ENCODE data around the gene PRELID1.
"Not testable (repeated sequence)": the region's sequence is repeated elsewhere in the genome, so short reads cannot be mapped to it uniquely, and the experiment has no call there.

PRELID1 gene

GRCh38 chr5:177304392-177305119 lies 957 bp downstream of the PRELID1 start:
- no peaks in the 10 kb centered on the region for H3K27me3 Mint-ChIP-seq (ENCODE audit: low read depth)
- H3K9me3 Mint-ChIP-seq, result no peaks in the 10 kb centered on the region
- H3K36me3 Mint-ChIP-seq (ENCODE audit: low read depth), result peaks cover 45% of the 10 kb centered on the region
- peak overlapping the region; percentile 92 for H3K4me3 Mint-ChIP-seq
- peaks cover 62% of the 10 kb centered on the region for H3K4me1 Mint-ChIP-seq (ENCODE audit: low read depth)
- H3K27ac Mint-ChIP-seq, result peak overlapping the region; percentile 87

- Mint-ChIP-seq H3K4me3 (peak overlapping the region; percentile 48), H3K36me3 (ENCODE audit: low read depth) (peaks cover 42% of the 10 kb centered on the region), H3K4me1 (ENCODE audit: low read depth) (peaks cover 59% of the 10 kb centered on the region), H3K27ac (peak overlapping the region; percentile 45)
- H3K9me3 Mint-ChIP-seq; H3K27me3 Mint-ChIP-seq (ENCODE audit: low read depth): not testable (repeated sequence)
Observed at GRCh38 chr5:177306103-177306640, 2.6 kb downstream of the PRELID1 start.

GRCh38 chr5:177306674-177307543 lies 3.3 kb downstream of the PRELID1 start:
- Mint-ChIP-seq H3K36me3 (ENCODE audit: low read depth) (peaks cover 42% of the 10 kb centered on the region), H3K4me1 (ENCODE audit: low read depth) (peaks cover 54% of the 10 kb centered on the region), H3K4me3 (peak overlapping the region; percentile 25), H3K27ac (no peak overlapping the region), H3K9me3 (no peaks in the 10 kb centered on the region), H3K27me3 (ENCODE audit: low read depth) (no peaks in the 10 kb centered on the region)

GRCh38 chr5:177307544-177308363 lies 4.2 kb downstream of the PRELID1 start:
- H3K4me1 Mint-ChIP-seq (ENCODE audit: low read depth), result peaks cover 50% of the 10 kb centered on the region
- no peaks in the 10 kb centered on the region for H3K27me3 Mint-ChIP-seq (ENCODE audit: low read depth)
- H3K27ac Mint-ChIP-seq, result no peak overlapping the region
- H3K9me3 Mint-ChIP-seq, result no peaks in the 10 kb centered on the region
- H3K4me3 Mint-ChIP-seq, result no peak overlapping the region
- peaks cover 42% of the 10 kb centered on the region for H3K36me3 Mint-ChIP-seq (ENCODE audit: low read depth)

GRCh38 chr5:177308740-177309139 lies 5.1 kb downstream of the PRELID1 start:
- Mint-ChIP-seq H3K27me3 (ENCODE audit: low read depth) (no peaks in the 10 kb centered on the region), H3K27ac (no peak overlapping the region), H3K36me3 (ENCODE audit: low read depth) (peaks cover 38% of the 10 kb centered on the region), H3K4me1 (ENCODE audit: low read depth) (peaks cover 56% of the 10 kb centered on the region), H3K9me3 (no peaks in the 10 kb centered on the region), H3K4me3 (peak overlapping the region; percentile 18)

GRCh38 chr5:177309351-177310191 lies 6.0 kb downstream of the PRELID1 start:
- H3K9me3 Mint-ChIP-seq, result no peaks in the 10 kb centered on the region
- peak overlapping the region; percentile 75 for H3K4me3 Mint-ChIP-seq
- peaks cover 57% of the 10 kb centered on the region for H3K4me1 Mint-ChIP-seq (ENCODE audit: low read depth)
- no peaks in the 10 kb centered on the region for H3K27me3 Mint-ChIP-seq (ENCODE audit: low read depth)
- peaks cover 33% of the 10 kb centered on the region for H3K36me3 Mint-ChIP-seq (ENCODE audit: low read depth)
- peak overlapping the region; percentile 27 for H3K27ac Mint-ChIP-seq

- H3K4me3 Mint-ChIP-seq, result peak overlapping the region; percentile 90
- peaks cover 50% of the 10 kb centered on the region for H3K4me1 Mint-ChIP-seq (ENCODE audit: low read depth)
- no peaks in the 10 kb centered on the region for H3K27me3 Mint-ChIP-seq (ENCODE audit: low read depth)
- peaks cover 25% of the 10 kb centered on the region for H3K36me3 Mint-ChIP-seq (ENCODE audit: low read depth)
- H3K27ac Mint-ChIP-seq, result no peak overlapping the region
- no peaks in the 10 kb centered on the region for H3K9me3 Mint-ChIP-seq
Observed at GRCh38 chr5:177310332-177310731, 6.7 kb downstream of the PRELID1 start.

- H3K4me1 Mint-ChIP-seq (ENCODE audit: low read depth), result peaks cover 44% of the 10 kb centered on the region
- H3K27ac Mint-ChIP-seq, result peak overlapping the region; percentile 95
- no peaks in the 10 kb centered on the region for H3K27me3 Mint-ChIP-seq (ENCODE audit: low read depth)
- peak overlapping the region; percentile 90 for H3K4me3 Mint-ChIP-seq
- peaks cover 21% of the 10 kb centered on the region for H3K36me3 Mint-ChIP-seq (ENCODE audit: low read depth)
- H3K9me3 Mint-ChIP-seq, result no peaks in the 10 kb centered on the region
Observed at GRCh38 chr5:177310757-177311391, 7.3 kb downstream of the PRELID1 start.

- H3K27me3 Mint-ChIP-seq (ENCODE audit: low read depth), result no peaks in the 10 kb centered on the region
- peaks cover 43% of the 10 kb centered on the region for H3K4me1 Mint-ChIP-seq (ENCODE audit: low read depth)
- H3K36me3 Mint-ChIP-seq (ENCODE audit: low read depth), result peaks cover 17% of the 10 kb centered on the region
Observed at GRCh38 chr5:177311392-177311722, 7.8 kb downstream of the PRELID1 start.

GRCh38 chr5:177311723-177312648 lies 8.4 kb downstream of the PRELID1 start, which contains the start of gene MXD3:
TSS of gene MXD3 (minus strand) at chr5:177311898. CDS start at chr5:177311830, 68 bp downstream.
- peak within 1 kb of the TSS; percentile 95 for H3K27ac Mint-ChIP-seq
- H3K4me1 Mint-ChIP-seq (ENCODE audit: low read depth), result peaks cover 37% of the 10 kb centered on the region
- no peaks in the 10 kb centered on the region for H3K9me3 Mint-ChIP-seq
- H3K4me3 Mint-ChIP-seq, result peak within 1 kb of the TSS; percentile 90
- no peaks in the 10 kb centered on the region for H3K27me3 Mint-ChIP-seq (ENCODE audit: low read depth)
- peaks cover 11% of the 10 kb centered on the region for H3K36me3 Mint-ChIP-seq (ENCODE audit: low read depth)

More at GRCh38 chr5:177311392-177311722, 7.8 kb downstream of the PRELID1 start:
- Mint-ChIP-seq H3K27ac (no peak overlapping the region), H3K4me3 (peak overlapping the region; percentile 87), H3K9me3 (no peaks in the 10 kb centered on the region)

- Mint-ChIP-seq H3K4me1 (ENCODE audit: low read depth) (peaks cover 39% of the 10 kb centered on the region), H3K9me3 (no peaks in the 10 kb centered on the region), H3K27me3 (ENCODE audit: low read depth) (no peaks in the 10 kb centered on the region), H3K4me3 (peak overlapping the region; percentile 87), H3K27ac (peak overlapping the region; percentile 84), H3K36me3 (ENCODE audit: low read depth) (peaks cover 10% of the 10 kb centered on the region)
Observed at GRCh38 chr5:177312649-177313181, 9.1 kb downstream of the PRELID1 start.

Measured in T-helper 1 cell treated with Interleukin-12 subunit alpha and Interleukin-12 subunit beta and Interleukin-4 antibody, amounts not matched to agents 30 μg/mL and 1 μg/mL, for 36 hours (primary cell).